ENCODE data around the gene RNF13.

Gene RNF13

GRCh38 chr3:149813367-149814281 lies 609 bp downstream of the RNF13 start:
- no peak for TF ChIP-seq CTCF (IDR thresholded peaks at IDR 0.05; ENCODE audit: low read depth, low read length)
- peak overlapping the region; percentile 85 for H3K4me3 ChIP-seq (ENCODE audit: low read depth, low read length)

GRCh38 chr3:149815321-149815720 lies 2.3 kb downstream of the RNF13 start:
- TF ChIP-seq CTCF (IDR thresholded peaks at IDR 0.05; ENCODE audit: low read depth, low read length): no peak
- H3K4me3 ChIP-seq (ENCODE audit: low read depth, low read length): no peak overlapping the region

- TF ChIP-seq CTCF (IDR thresholded peaks at IDR 0.05; ENCODE audit: low read depth, low read length): no peak
Measured at GRCh38 chr3:149815728-149816127, 2.7 kb downstream of the RNF13 start.

GRCh38 chr3:149816311-149816710 lies 3.3 kb downstream of the RNF13 start:
- no peak for TF ChIP-seq CTCF (IDR thresholded peaks at IDR 0.05; ENCODE audit: low read depth, low read length)
- no peak overlapping the region for H3K4me3 ChIP-seq (ENCODE audit: low read depth, low read length)

More at GRCh38 chr3:149815728-149816127, 2.7 kb downstream of the RNF13 start:
- H3K4me3 ChIP-seq (ENCODE audit: low read depth, low read length): no peak overlapping the region

- no peak for TF ChIP-seq CTCF (IDR thresholded peaks at IDR 0.05; ENCODE audit: low read depth, low read length)
- no peak overlapping the region for H3K4me3 ChIP-seq (ENCODE audit: low read depth, low read length)
Measured at GRCh38 chr3:149816986-149817385, 4.0 kb downstream of the RNF13 start.

GRCh38 chr3:149819432-149819831 lies 6.4 kb downstream of the RNF13 start:
- H3K4me3 ChIP-seq (ENCODE audit: low read depth, low read length): no peak overlapping the region
- TF ChIP-seq CTCF (IDR thresholded peaks at IDR 0.05; ENCODE audit: low read depth, low read length): no peak

GRCh38 chr3:149820183-149820582 lies 7.2 kb downstream of the RNF13 start:
- no peak for TF ChIP-seq CTCF (IDR thresholded peaks at IDR 0.05; ENCODE audit: low read depth, low read length)

More at GRCh38 chr3:149820183-149820582, 7.2 kb downstream of the RNF13 start:
- no peak overlapping the region for H3K4me3 ChIP-seq (ENCODE audit: low read depth, low read length)
